HepG2 (cell line): ENCODE results near the gene PIM3. TPM values are rescaled to one million over a fixed set of nuclear protein-coding genes. Genes with fewer than 3 reads are reported as not detected.

ENCODE experiments used
- ATAC-seq: fragments of 200-7000 bp; cut with Tn5 transposase; 3 replicates; pipeline ENCODE4 v1.9.1; 2020; ENCODE audit warnings: mild to moderate bottlenecking, moderate library complexity
- BruUV-seq: library from RNA; stranded (reverse); fragments of 400-500 nt; replicated peaks from 2 replicates; lab custom pipeline; 2021; lab: Mats Ljungman, UMichigan
- CTCF ChIA-PET: fragments of 300-600 bp; formaldehyde crosslinking; extraction: SDS; loops from one replicate; lab custom pipeline; 2021; ENCODE audit warnings: low total read pairs, inconsistent platforms, low intra/inter-chr PET ratio; lab: Yijun Ruan, JAX
- POLR2A ChIA-PET: fragments of 350-600 bp; sonication (Branson Sonifier 250); formaldehyde crosslinking; loops from one replicate; lab custom pipeline; 2020; ENCODE audit warnings: antibody characterized with exemption, inconsistent platforms; lab: Yijun Ruan, JAX
- DNase-seq: peaks from one replicate; pipeline ENCODE4 v3.0.0-alpha.2; 2015; ENCODE audit warnings: low spot score
- FAIRE-seq: peaks from 3 replicates; lab custom pipeline; 2011; peaks lifted over from hg19 to GRCh38; lab: Jason Lieb, UNC
- H2AFZ ChIP-seq: one replicate; pipeline ENCODE4 v1.6.1; 2011; ENCODE audit warnings: low read length, inconsistent platforms
- H3K27ac ChIP-seq: fragments of 300-600 bp; 3 replicates; pipeline ENCODE4 v1.8.0; 2011; ENCODE audit warnings: mixed run types, mild to moderate bottlenecking, mixed read lengths, low read length, inconsistent platforms; ENCODE audit not compliant: insufficient read depth; ENCODE audit errors: extremely low read length
- H3K27me3 ChIP-seq, 2 experiments: fragments of 200-600 bp in 1 of 2; 2 replicates in 1 of 2; 3 replicates in 1 of 2; pipeline versions ENCODE4 v1.6.0 to v1.8.0; 2011; ENCODE audit warnings: low read length in 2 of 2, mild to moderate bottlenecking in 2 of 2, moderate library complexity in 2 of 2, inconsistent platforms in 1 of 2; ENCODE audit not compliant: insufficient read depth in 2 of 2, control insufficient read depth in 1 of 2
- H3K36me3 ChIP-seq, 2 experiments: fragments of 200-600 bp in 1 of 2; replicated peaks in 1 of 2; 2 replicates in 1 of 2; 3 replicates in 1 of 2; pipeline versions ENCODE4 v1.5.1 to v1.8.0; 2011; ENCODE audit warnings: low read length in 2 of 2, inconsistent platforms in 1 of 2; ENCODE audit not compliant: insufficient read depth in 2 of 2, control insufficient read depth in 1 of 2
- H3K4me1 ChIP-seq: 2 replicates; pipeline ENCODE4 v1.5.1; 2012; ENCODE audit warnings: low read length, inconsistent platforms; ENCODE audit not compliant: insufficient read depth
- H3K4me2 ChIP-seq: 2 replicates; pipeline ENCODE4 v1.6.0; 2011; ENCODE audit warnings: low read depth, low read length, inconsistent platforms
- H3K4me3 ChIP-seq, 3 experiments: fragments of 200-600 bp in 1 of 3; sonication (generic), shearing (Covaris generic) in 1 of 3; replicated peaks in 1 of 3; 2 replicates each; pipeline ENCODE4 v1.5.1; 2011 to 2016; ENCODE audit warnings: low read length in 3 of 3, inconsistent platforms in 2 of 3, low read depth in 2 of 3, mild to moderate bottlenecking in 2 of 3, control low read depth in 1 of 3, mixed read lengths in 1 of 3; ENCODE audit not compliant: insufficient read depth in 1 of 3
- H3K79me2 ChIP-seq: one replicate; pipeline ENCODE4 v1.6.1; 2011; ENCODE audit warnings: low read length, inconsistent platforms; ENCODE audit not compliant: insufficient read depth
- H3K9ac ChIP-seq: 2 replicates; pipeline ENCODE4 v1.6.0; 2011; ENCODE audit warnings: mild to moderate bottlenecking, low read depth, low read length, inconsistent platforms; ENCODE audit not compliant: insufficient read depth
- H3K9me3 ChIP-seq: 2 replicates; pipeline ENCODE4 v1.5.1; 2012; ENCODE audit warnings: mild to moderate bottlenecking, low read length
- H4K20me1 ChIP-seq: 2 replicates; pipeline ENCODE4 v1.6.0; 2011; ENCODE audit warnings: inconsistent platforms, mild to moderate bottlenecking, low read length, moderate library complexity; ENCODE audit not compliant: insufficient read depth
- DNMT1 ChIP-seq: sonication (generic); formaldehyde crosslinking; IDR thresholded peaks from 2 replicates; pipeline ENCODE4 v1.5.1; 2020; ENCODE audit warnings: mild to moderate bottlenecking, missing genetic modification reagents
- E2F2 ChIP-seq: sonication (generic); formaldehyde crosslinking; IDR thresholded peaks from 2 replicates; pipeline ENCODE4 v1.4.0; 2020; ENCODE audit warnings: missing genetic modification reagents, borderline replicate concordance
- MXI1 ChIP-seq: IDR thresholded peaks from 3 replicates; pipeline ENCODE4 v1.6.1; 2012; ENCODE audit warnings: low read depth, low read length, inconsistent platforms, borderline replicate concordance
- PPARG ChIP-seq: conservative IDR thresholded peaks from 2 replicates; pipeline ENCODE4 v1.6.1; 2016; ENCODE audit warnings: missing biosample characterization, missing genetic modification reagents
- REXO4 ChIP-seq: sonication (generic); formaldehyde crosslinking; IDR thresholded peaks from 2 replicates; pipeline ENCODE4 v1.8.0; 2022; ENCODE audit warnings: missing genetic modification reagents, mild to moderate bottlenecking, borderline replicate concordance
- WIZ ChIP-seq: sonication (generic); formaldehyde crosslinking; IDR thresholded peaks from 2 replicates; pipeline ENCODE4 v1.5.1; 2020; ENCODE audit warnings: mild to moderate bottlenecking, missing genetic modification reagents
- ZNF121 ChIP-seq: sonication (generic); formaldehyde crosslinking; IDR thresholded peaks from 2 replicates; pipeline ENCODE4 v1.5.0; 2020; ENCODE audit warnings: mild to moderate bottlenecking, missing genetic modification reagents
- ZNF292 ChIP-seq: sonication (generic); formaldehyde crosslinking; IDR thresholded peaks from 2 replicates; pipeline ENCODE4 v1.8.1; 2022; ENCODE audit warnings: mild to moderate bottlenecking, low read depth, missing genetic modification reagents, borderline replicate concordance
- ZNF34 ChIP-seq: sonication (generic); formaldehyde crosslinking; IDR thresholded peaks from 2 replicates; pipeline ENCODE4 v1.4.0; 2020; ENCODE audit warnings: mild to moderate bottlenecking, missing genetic modification reagents, borderline replicate concordance
- ZNF670 ChIP-seq: sonication (generic); formaldehyde crosslinking; IDR thresholded peaks from 2 replicates; pipeline ENCODE4 v1.8.0; 2022; ENCODE audit warnings: mild to moderate bottlenecking, missing genetic modification reagents, borderline replicate concordance
- WGBS: methylation state at CpG from one replicate; pipeline ENCODE4 v1.1.6; 2017; ENCODE audit warnings: low lambda C conversion rate; 5-methylcytosine and 5-hydroxymethylcytosine counted together
- in situ Hi-C: cut with HindIII; loops from 2 replicates; pipeline ENCODE4 v1.10.0; 2017; ENCODE audit warnings: low pct_unique_long_range_greater_than_20kb; ENCODE audit not compliant: extremely low pct_ligation_motif_present
- intact Hi-C: fragments of 100-400 bp; cut with micrococcal nuclease; formaldehyde crosslinking; loops from one replicate; pipeline ENCODE4 v1.10.0; 2022; ENCODE audit not compliant: unreplicated experiment
- polyA plus RNA-seq, 8 experiments: library from polyadenylated mRNA; depleted of rRNA in 3 of 8; stranded (reverse) in 7 of 8; unstranded in 1 of 8; fragments of >200 nt; fragmentation: Illumina TruSeq in 4 of 8; extraction: Trizol in 4 of 8; gene quantifications; 2 replicates each; pipeline versions ENCODE4 v1.2.1 to v1.2.3, GENCODE V29; 2011 to 2016; ENCODE audit warnings: low read depth in 4 of 8, missing spikeins in 1 of 8, mixed read lengths in 1 of 8; ENCODE audit not compliant: insufficient read depth in 1 of 8
- total RNA-seq, 5 experiments: library from RNA; depleted of rRNA; stranded (reverse); fragments of >200 nt; fragmentation: Illumina TruSeq; extraction: Trizol; gene quantifications; 2 replicates each; pipeline ENCODE4 v1.2.3, GENCODE V29; 2016; ENCODE audit warnings: low read depth in 1 of 5
- TF ChIP-seq, protein P1 (sequence below): sonication (generic); formaldehyde crosslinking; IDR thresholded peaks from 2 replicates; pipeline ENCODE4 v1.5.1; 2020; ENCODE audit warnings: mild to moderate bottlenecking, moderate library complexity, missing genetic modification reagents
- TF ChIP-seq, protein P2 (sequence below): sonication (generic); formaldehyde crosslinking; IDR thresholded peaks from 2 replicates; pipeline ENCODE4 v1.4.0; 2020; ENCODE audit warnings: mild to moderate bottlenecking, low read depth, missing genetic modification reagents
- TF ChIP-seq, protein P3 (sequence below): sonication (generic); formaldehyde crosslinking; IDR thresholded peaks from 2 replicates; pipeline ENCODE4 v1.4.0; 2020; ENCODE audit warnings: missing genetic modification reagents; ENCODE audit errors: not compliant biosample characterization

The PIM3 gene
- total and polyA plus RNA-seq, 2 of the 13 experiments (the other 11 are each of a cell fraction or from before 2014, with no cell fraction given), result 21.6 to 31.2 TPM

GRCh38 chr22:50000587-50001387, 40.2 kb downstream of the PIM3 start:
- Histone ChIP-seq H3K27me3 (peaks cover 6 to 12% of the 10 kb centered on the region in 2 experiments; a peak in 3 of 5 replicates), H3K4me3 (no peak overlapping the region), H3K27ac (no peak overlapping the region), H2AFZ (no peak overlapping the region), H3K4me1 (peaks cover under 1% of the 10 kb centered on the region; the same call in 1 of the 2 replicates), H3K9me3 (no peaks in the 10 kb centered on the region), H3K9ac (no peak overlapping the region), H4K20me1 (no peaks in the 10 kb centered on the region), H3K79me2 (no peaks in the 10 kb centered on the region), H3K36me3 (no peaks in the 10 kb centered on the region), H3K4me2 (no peak overlapping the region)
- BruUV-seq, result no TSS peak
- in situ Hi-C loops (no loop called here), intact Hi-C loops (no loop called here)
- DNase-seq (no peak), FAIRE-seq (no peak), ATAC-seq (no peak; the same call in 2 of the 3 replicates)
- CTCF ChIA-PET, result no interaction called here
- POLR2A ChIA-PET, result no interaction called here
- WGBS, result 74% methylated on average over 18 of the region's 32 CpGs
- TF ChIP-seq, protein P1, sequence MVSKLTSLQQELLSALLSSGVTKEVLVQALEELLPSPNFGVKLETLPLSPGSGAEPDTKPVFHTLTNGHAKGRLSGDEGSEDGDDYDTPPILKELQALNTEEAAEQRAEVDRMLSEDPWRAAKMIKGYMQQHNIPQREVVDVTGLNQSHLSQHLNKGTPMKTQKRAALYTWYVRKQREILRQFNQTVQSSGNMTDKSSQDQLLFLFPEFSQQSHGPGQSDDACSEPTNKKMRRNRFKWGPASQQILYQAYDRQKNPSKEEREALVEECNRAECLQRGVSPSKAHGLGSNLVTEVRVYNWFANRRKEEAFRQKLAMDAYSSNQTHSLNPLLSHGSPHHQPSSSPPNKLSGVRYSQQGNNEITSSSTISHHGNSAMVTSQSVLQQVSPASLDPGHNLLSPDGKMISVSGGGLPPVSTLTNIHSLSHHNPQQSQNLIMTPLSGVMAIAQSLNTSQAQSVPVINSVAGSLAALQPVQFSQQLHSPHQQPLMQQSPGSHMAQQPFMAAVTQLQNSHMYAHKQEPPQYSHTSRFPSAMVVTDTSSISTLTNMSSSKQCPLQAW (CRISPR knock-in tag), result no peak
- TF ChIP-seq PPARG (CRISPR knock-in tag) (no peak), WIZ (CRISPR knock-in tag) (no peak), MXI1 (no peak), ZNF292 (CRISPR knock-in tag) (no peak), REXO4 (CRISPR knock-in tag) (no peak), ZNF670 (CRISPR knock-in tag) (no peak), E2F2 (CRISPR knock-in tag) (no peak), ZNF34 (CRISPR knock-in tag) (no peak), DNMT1 (no peak), ZNF121 (no peak)
- TF ChIP-seq, protein P2, sequence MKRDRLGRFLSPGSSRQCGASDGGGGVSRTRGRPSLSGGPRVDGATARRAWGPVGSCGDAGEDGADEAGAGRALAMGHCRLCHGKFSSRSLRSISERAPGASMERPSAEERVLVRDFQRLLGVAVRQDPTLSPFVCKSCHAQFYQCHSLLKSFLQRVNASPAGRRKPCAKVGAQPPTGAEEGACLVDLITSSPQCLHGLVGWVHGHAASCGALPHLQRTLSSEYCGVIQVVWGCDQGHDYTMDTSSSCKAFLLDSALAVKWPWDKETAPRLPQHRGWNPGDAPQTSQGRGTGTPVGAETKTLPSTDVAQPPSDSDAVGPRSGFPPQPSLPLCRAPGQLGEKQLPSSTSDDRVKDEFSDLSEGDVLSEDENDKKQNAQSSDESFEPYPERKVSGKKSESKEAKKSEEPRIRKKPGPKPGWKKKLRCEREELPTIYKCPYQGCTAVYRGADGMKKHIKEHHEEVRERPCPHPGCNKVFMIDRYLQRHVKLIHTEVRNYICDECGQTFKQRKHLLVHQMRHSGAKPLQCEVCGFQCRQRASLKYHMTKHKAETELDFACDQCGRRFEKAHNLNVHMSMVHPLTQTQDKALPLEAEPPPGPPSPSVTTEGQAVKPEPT (CRISPR knock-in tag), result no peak
- TF ChIP-seq, protein P3, sequence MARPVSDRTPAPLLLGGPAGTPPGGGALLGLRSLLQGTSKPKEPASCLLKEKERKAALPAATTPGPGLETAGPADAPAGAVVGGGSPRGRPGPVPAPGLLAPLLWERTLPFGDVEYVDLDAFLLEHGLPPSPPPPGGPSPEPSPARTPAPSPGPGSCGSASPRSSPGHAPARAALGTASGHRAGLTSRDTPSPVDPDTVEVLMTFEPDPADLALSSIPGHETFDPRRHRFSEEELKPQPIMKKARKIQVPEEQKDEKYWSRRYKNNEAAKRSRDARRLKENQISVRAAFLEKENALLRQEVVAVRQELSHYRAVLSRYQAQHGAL (CRISPR knock-in tag), result no peak
